OCI-LY1 (cell line): Measurements from ENCODE around the gene SMAD3.

Experiments used
- H2AFZ ChIP-seq: fragments of 200-600 bp; sonication (generic), shearing (Covaris generic); 2 replicates; pipeline ENCODE4 v1.6.0; 2014; ENCODE audit warnings: antibody characterized with exemption, mild to moderate bottlenecking, low read length
- H3F3A ChIP-seq: fragments of 200-600 bp; sonication (generic), shearing (Covaris generic); 2 replicates; pipeline ENCODE4 v1.6.0; 2014; ENCODE audit warnings: mild to moderate bottlenecking, antibody characterized with exemption, low read length, moderate library complexity; ENCODE audit not compliant: insufficient read depth
- H3K27ac ChIP-seq: fragments of 200-600 bp; sonication (generic); 2 replicates; pipeline ENCODE4 v1.5.1; 2014; ENCODE audit warnings: low read length, mixed run types, mild to moderate bottlenecking, low read depth; ENCODE audit not compliant: poor library complexity, severe bottlenecking
- H3K27me3 ChIP-seq: fragments of 200-600 bp; sonication (generic); 2 replicates; pipeline ENCODE4 v1.6.0; 2014; ENCODE audit warnings: antibody characterized with exemption, mild to moderate bottlenecking, low read length, moderate library complexity; ENCODE audit not compliant: insufficient read depth
- H3K36me3 ChIP-seq: fragments of 200-600 bp; sonication (generic); 2 replicates; pipeline ENCODE4 v1.6.1; 2014; ENCODE audit warnings: mild to moderate bottlenecking, antibody characterized with exemption, low read length, moderate library complexity, mixed read lengths; ENCODE audit not compliant: insufficient read depth
- H3K4me1 ChIP-seq: fragments of 200-600 bp; sonication (generic); 2 replicates; pipeline ENCODE4 v1.5.1; 2014; ENCODE audit warnings: mild to moderate bottlenecking, low read length, moderate library complexity; ENCODE audit not compliant: insufficient read depth, severe bottlenecking
- H3K4me2 ChIP-seq: fragments of 200-600 bp; sonication (generic), shearing (Covaris generic); 2 replicates; pipeline ENCODE4 v1.6.1; 2014; ENCODE audit warnings: low read length
- H3K4me3 ChIP-seq: fragments of 200-600 bp; sonication (generic); 2 replicates; pipeline ENCODE4 v1.5.1; 2014; ENCODE audit warnings: low read length, low read depth, mild to moderate bottlenecking, mixed read lengths; ENCODE audit not compliant: poor library complexity, severe bottlenecking
- H3K79me2 ChIP-seq: fragments of 200-600 bp; shearing (Covaris generic); 2 replicates; pipeline ENCODE4 v1.6.1; 2016; ENCODE audit warnings: mixed run types, low read length, mixed read lengths; ENCODE audit not compliant: insufficient read depth
- H3K9ac ChIP-seq: fragments of 200-600 bp; sonication (generic), shearing (Covaris generic); 2 replicates; pipeline ENCODE4 v1.6.1; 2014; ENCODE audit warnings: mild to moderate bottlenecking, low read length, mixed read lengths
- H3K9me2 ChIP-seq: fragments of 200-600 bp; sonication (generic), shearing (Covaris generic); 2 replicates; pipeline ENCODE4 v1.6.1; 2014; ENCODE audit warnings: low read depth, mild to moderate bottlenecking, low read length, mixed read lengths
- H3K9me3 ChIP-seq: fragments of 200-600 bp; shearing (Covaris generic); 2 replicates; pipeline ENCODE4 v1.6.1; 2014; ENCODE audit warnings: low read length, mixed read lengths
- H4K20me1 ChIP-seq: fragments of 200-600 bp; sonication (generic), shearing (Covaris generic); 2 replicates; pipeline ENCODE4 v1.6.0; 2016; ENCODE audit warnings: mild to moderate bottlenecking, low read length; ENCODE audit not compliant: insufficient read depth
- CTCF ChIP-seq: fragments of 200-600 bp; sonication (generic), shearing (Covaris generic); IDR thresholded peaks from 2 replicates; pipeline ENCODE4 v1.5.1; 2017; ENCODE audit warnings: mild to moderate bottlenecking, antibody characterized with exemption, low read length, moderate library complexity, mixed read lengths
- EZH2 ChIP-seq: fragments of 200-600 bp; sonication (generic), shearing (Covaris generic); IDR thresholded peaks from 2 replicates; pipeline ENCODE4 v1.8.0; 2017; ENCODE audit warnings: borderline replicate concordance, mixed run types, mild to moderate bottlenecking, antibody characterized with exemption, low read length, moderate library complexity, mixed read lengths

Gene SMAD3

GRCh38 chr15:67118808-67119207 lies 53.4 kb downstream of the SMAD3 start:
- H3K4me3 ChIP-seq: no peak overlapping the region
- 0 out of 2 replicates have a peak, but pooled peaks cover 19% of the 10 kb centered on the region for H3K79me2 ChIP-seq
- peak overlapping the region; percentile 11; the same call in 1 of the 2 replicates for H3K4me2 ChIP-seq
- no peak overlapping the region for H3K9ac ChIP-seq
- H3K9me3 ChIP-seq: no peaks in the 10 kb centered on the region
- no peaks in the 10 kb centered on the region for H4K20me1 ChIP-seq
- no peak overlapping the region for H2AFZ ChIP-seq
- H3K9me2 ChIP-seq: no peaks in the 10 kb centered on the region
- H3K27me3 ChIP-seq: no peaks in the 10 kb centered on the region
- TF ChIP-seq EZH2: no peak
- no peak for TF ChIP-seq CTCF
- peaks cover 85% of the 10 kb centered on the region for H3K4me1 ChIP-seq
- H3K27ac ChIP-seq: peak overlapping the region; percentile 83
- peaks cover 4% of the 10 kb centered on the region; the same call in 1 of the 2 replicates for H3K36me3 ChIP-seq
- H3F3A ChIP-seq: no peaks in the 10 kb centered on the region

GRCh38 chr15:67119238-67119846 lies 53.9 kb downstream of the SMAD3 start:
- Histone ChIP-seq H2AFZ (no peak overlapping the region), H3K9me2 (no peaks in the 10 kb centered on the region), H3K27ac (peak overlapping the region; percentile 83), H3K79me2 (0 out of 2 replicates have a peak, but pooled peaks cover 20% of the 10 kb centered on the region), H3F3A (no peaks in the 10 kb centered on the region), H3K9me3 (no peaks in the 10 kb centered on the region), H4K20me1 (no peaks in the 10 kb centered on the region), H3K27me3 (no peaks in the 10 kb centered on the region), H3K4me2 (peak overlapping the region; percentile 11; the same call in 1 of the 2 replicates), H3K9ac (no peak overlapping the region; the same call in 1 of the 2 replicates), H3K4me1 (peaks cover 79% of the 10 kb centered on the region), H3K4me3 (no peak overlapping the region), H3K36me3 (peaks cover under 1% of the 10 kb centered on the region; the same call in 1 of the 2 replicates)
- no peak for TF ChIP-seq CTCF
- no peak for TF ChIP-seq EZH2

GRCh38 chr15:67120009-67120838 lies 54.8 kb downstream of the SMAD3 start:
- H3K4me2 ChIP-seq: peak overlapping the region; percentile 57
- no peaks in the 10 kb centered on the region for H3K27me3 ChIP-seq
- peaks cover 74% of the 10 kb centered on the region for H3K4me1 ChIP-seq
- peak overlapping the region; percentile 83 for H3K27ac ChIP-seq
- peaks cover 23% of the 10 kb centered on the region; the same call in 1 of the 2 replicates for H3K79me2 ChIP-seq
- H3K36me3 ChIP-seq: no peaks in the 10 kb centered on the region; the same call in 1 of the 2 replicates
- no peak overlapping the region for H2AFZ ChIP-seq
- no peaks in the 10 kb centered on the region for H3K9me2 ChIP-seq
- H4K20me1 ChIP-seq: no peaks in the 10 kb centered on the region
- H3K4me3 ChIP-seq: peak overlapping the region; percentile 23
- H3K9me3 ChIP-seq: no peaks in the 10 kb centered on the region
- no peaks in the 10 kb centered on the region for H3F3A ChIP-seq
- peak overlapping the region; percentile 38 for H3K9ac ChIP-seq
- TF ChIP-seq CTCF: no peak
- TF ChIP-seq EZH2: no peak
